GM12865 (cell line): ENCODE data around the gene GABRB1.
"Not testable (repeated sequence)": the region's sequence is repeated elsewhere in the genome, so short reads cannot be mapped to it uniquely, and the experiment has no call there.

Source experiments
- DNase-seq: peaks from one replicate; pipeline ENCODE4 v3.0.0; 2010; ENCODE audit warnings: low read depth
- H3K4me3 ChIP-seq: 2 replicates; pipeline ENCODE4 v1.5.1; 2011; ENCODE audit warnings: mild to moderate bottlenecking, low read depth, low read length, control low read depth
- TF ChIP-seq, protein P1 (sequence below): IDR thresholded peaks from 2 replicates; pipeline ENCODE4 v1.5.1; 2011; ENCODE audit warnings: low read length, control low read depth, low read depth, inconsistent platforms; ENCODE audit not compliant: insufficient read depth; ENCODE audit errors: missing control alignments

The GABRB1 gene

GRCh38 chr4:47278631-47279030 is 247.3 kb downstream of the GABRB1 start:
- no peak overlapping the region for H3K4me3 ChIP-seq
- DNase-seq, result no peak
- TF ChIP-seq, protein P1, sequence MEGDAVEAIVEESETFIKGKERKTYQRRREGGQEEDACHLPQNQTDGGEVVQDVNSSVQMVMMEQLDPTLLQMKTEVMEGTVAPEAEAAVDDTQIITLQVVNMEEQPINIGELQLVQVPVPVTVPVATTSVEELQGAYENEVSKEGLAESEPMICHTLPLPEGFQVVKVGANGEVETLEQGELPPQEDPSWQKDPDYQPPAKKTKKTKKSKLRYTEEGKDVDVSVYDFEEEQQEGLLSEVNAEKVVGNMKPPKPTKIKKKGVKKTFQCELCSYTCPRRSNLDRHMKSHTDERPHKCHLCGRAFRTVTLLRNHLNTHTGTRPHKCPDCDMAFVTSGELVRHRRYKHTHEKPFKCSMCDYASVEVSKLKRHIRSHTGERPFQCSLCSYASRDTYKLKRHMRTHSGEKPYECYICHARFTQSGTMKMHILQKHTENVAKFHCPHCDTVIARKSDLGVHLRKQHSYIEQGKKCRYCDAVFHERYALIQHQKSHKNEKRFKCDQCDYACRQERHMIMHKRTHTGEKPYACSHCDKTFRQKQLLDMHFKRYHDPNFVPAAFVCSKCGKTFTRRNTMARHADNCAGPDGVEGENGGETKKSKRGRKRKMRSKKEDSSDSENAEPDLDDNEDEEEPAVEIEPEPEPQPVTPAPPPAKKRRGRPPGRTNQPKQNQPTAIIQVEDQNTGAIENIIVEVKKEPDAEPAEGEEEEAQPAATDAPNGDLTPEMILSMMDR, result no peak

DNA sequence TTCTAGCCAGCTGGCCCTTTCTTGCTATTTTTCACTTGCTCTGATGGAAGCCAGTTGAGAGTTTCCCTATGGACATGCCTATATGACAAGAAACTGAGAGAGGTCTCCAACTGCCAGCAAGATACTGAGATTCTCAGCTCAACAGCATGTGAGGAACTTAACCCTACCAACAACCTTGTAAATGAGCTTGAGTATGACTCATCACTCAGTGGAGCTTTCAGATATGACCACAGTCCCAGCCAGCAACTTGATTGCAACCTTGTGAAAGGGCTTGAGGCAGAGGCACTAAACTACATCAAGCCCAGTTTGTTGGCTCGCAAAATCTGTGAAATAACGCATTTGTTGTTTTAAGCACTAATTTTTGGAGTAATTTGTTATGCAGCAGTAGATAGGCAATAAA is 256.4 kb downstream of the GABRB1 start:
- H3K4me3 ChIP-seq, result no peak overlapping the region
- peak; percentile 70 for DNase-seq
- TF ChIP-seq, protein P1, result no peak

DNA sequence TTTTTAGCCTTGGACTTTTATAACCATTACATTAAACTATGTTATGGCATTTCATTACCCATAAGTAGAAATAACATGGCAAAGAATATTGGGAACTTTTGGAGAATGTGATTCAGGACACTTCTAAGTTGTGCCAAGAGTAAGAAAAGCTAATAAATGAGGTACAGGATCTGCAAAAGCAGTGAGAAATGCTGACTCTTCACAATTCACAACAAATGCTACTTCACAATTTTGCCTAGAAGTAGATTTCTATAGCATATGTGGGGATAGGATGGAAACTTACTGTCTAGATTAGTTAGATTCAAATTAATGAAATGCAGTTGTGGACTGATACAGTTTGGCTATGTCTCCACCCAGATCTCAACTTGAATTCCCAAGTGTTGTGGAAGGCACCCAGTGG is 258.4 kb downstream of the GABRB1 start:
- no peak for DNase-seq
- H3K4me3 ChIP-seq, result no peak overlapping the region
- TF ChIP-seq, protein P1, result no peak

- H3K4me3 ChIP-seq, DNase-seq: not testable (repeated sequence)
Measured at GRCh38 chr4:47290873-47291272, 259.5 kb downstream of the GABRB1 start.

DNA sequence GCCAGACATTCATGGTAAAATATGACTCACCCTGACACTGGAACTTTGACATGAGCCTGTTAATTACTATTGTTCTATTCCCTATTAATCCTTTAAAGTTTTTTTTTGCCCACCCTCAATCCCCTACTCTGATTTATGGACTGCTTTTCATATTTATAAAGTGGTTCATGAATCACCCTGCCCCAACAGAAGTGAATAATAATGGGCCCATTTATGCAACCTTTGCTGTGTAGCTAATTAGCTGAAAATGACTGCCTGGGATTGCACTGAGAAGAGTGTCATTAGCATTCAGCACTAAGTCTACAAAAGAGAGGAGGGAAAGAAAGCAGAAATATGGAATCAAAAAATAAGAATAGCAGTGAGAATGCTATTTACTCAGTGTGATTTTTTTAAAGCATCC is 277.8 kb downstream of the GABRB1 start:
- TF ChIP-seq, protein P1, result no peak
- no peak overlapping the region for H3K4me3 ChIP-seq
- no peak for DNase-seq

GRCh38 chr4:47312170-47312569 is 280.8 kb downstream of the GABRB1 start:
- DNase-seq, result no peak
- TF ChIP-seq, protein P1, result no peak
- H3K4me3 ChIP-seq, result no peak overlapping the region

DNA sequence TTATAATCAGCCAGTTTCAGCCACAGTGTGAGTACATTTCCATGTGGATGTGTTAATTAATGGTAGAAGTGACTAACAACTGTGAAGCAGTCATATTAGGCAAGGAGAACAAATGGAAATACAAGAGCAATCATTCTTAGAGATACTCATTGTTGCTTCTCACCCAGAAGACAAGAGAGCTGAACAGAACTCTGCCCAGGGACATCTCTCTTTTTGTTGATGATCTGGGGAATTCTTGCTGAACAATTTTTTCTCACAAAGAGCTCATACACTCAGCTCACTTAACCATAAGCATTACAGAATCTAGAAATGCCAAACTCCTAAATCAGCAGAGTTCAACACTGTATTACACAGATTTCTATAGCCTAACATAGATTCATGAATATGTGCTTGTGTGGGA is 282.0 kb downstream of the GABRB1 start:
- no peak overlapping the region for H3K4me3 ChIP-seq
- TF ChIP-seq, protein P1, result no peak
- DNase-seq, result no peak
